ENCODE results near the gene TBX1. TPM values are rescaled to one million over a fixed set of nuclear protein-coding genes. Genes with fewer than 3 reads are reported as not detected.

Gene TBX1
- total RNA-seq, 1 donor from 2014 or later, result 28.5 TPM

GRCh38 chr22:19738664-19739447 lies 21.7 kb upstream of the TBX1 start:
- DNase-seq, result no peak

- no peak for DNase-seq
These were observed 21.1 kb upstream of the TBX1 start for GRCh38 chr22:19739448-19739895.

GRCh38 chr22:19739911-19740449 lies 20.6 kb upstream of the TBX1 start:
- DNase-seq, result no peak

GRCh38 chr22:19740586-19740985 lies 20.0 kb upstream of the TBX1 start:
- DNase-seq, result peak; percentile 86

- no peak for DNase-seq
These were observed 19.5 kb upstream of the TBX1 start for GRCh38 chr22:19741053-19741452.

GRCh38 chr22:19742160-19743066 lies 18.2 kb upstream of the TBX1 start:
- no peak for DNase-seq

- DNase-seq, result no peak
These were observed 17.5 kb upstream of the TBX1 start for GRCh38 chr22:19743081-19743480.

- DNase-seq, result no peak
These were observed 16.9 kb upstream of the TBX1 start for GRCh38 chr22:19743651-19744050.

GRCh38 chr22:19744350-19745006 lies 16.1 kb upstream of the TBX1 start:
- no peak for DNase-seq

- peak; percentile 89 for DNase-seq
These were observed 15.2 kb upstream of the TBX1 start for GRCh38 chr22:19745155-19746101.

- no peak for DNase-seq
These were observed 13.9 kb upstream of the TBX1 start for GRCh38 chr22:19746726-19747125.

- no peak for DNase-seq
These were observed 13.0 kb upstream of the TBX1 start for GRCh38 chr22:19747551-19747950.

- no peak for DNase-seq
These were observed 12.4 kb upstream of the TBX1 start for GRCh38 chr22:19748139-19748538.

- peak; percentile 67 for DNase-seq
These were observed 11.4 kb upstream of the TBX1 start for GRCh38 chr22:19748991-19749664.

GRCh38 chr22:19749876-19750275 lies 10.7 kb upstream of the TBX1 start:
- peak; percentile 82 for DNase-seq

- peak; percentile 67 for DNase-seq
These were observed 9.8 kb upstream of the TBX1 start for GRCh38 chr22:19750507-19751490.

- no peak for DNase-seq
These were observed 8.9 kb upstream of the TBX1 start for GRCh38 chr22:19751497-19752245.

GRCh38 chr22:19753090-19753842 lies 7.3 kb upstream of the TBX1 start:
- DNase-seq, result no peak
